ENCODE measurements around the gene ZNF100. TPM values are rescaled to one million over a fixed set of nuclear protein-coding genes. Genes with fewer than 3 reads are reported as not detected.

Gene ZNF100
- total RNA-seq, 1 experiment from 2014 or later = 8.5 TPM

DNA sequence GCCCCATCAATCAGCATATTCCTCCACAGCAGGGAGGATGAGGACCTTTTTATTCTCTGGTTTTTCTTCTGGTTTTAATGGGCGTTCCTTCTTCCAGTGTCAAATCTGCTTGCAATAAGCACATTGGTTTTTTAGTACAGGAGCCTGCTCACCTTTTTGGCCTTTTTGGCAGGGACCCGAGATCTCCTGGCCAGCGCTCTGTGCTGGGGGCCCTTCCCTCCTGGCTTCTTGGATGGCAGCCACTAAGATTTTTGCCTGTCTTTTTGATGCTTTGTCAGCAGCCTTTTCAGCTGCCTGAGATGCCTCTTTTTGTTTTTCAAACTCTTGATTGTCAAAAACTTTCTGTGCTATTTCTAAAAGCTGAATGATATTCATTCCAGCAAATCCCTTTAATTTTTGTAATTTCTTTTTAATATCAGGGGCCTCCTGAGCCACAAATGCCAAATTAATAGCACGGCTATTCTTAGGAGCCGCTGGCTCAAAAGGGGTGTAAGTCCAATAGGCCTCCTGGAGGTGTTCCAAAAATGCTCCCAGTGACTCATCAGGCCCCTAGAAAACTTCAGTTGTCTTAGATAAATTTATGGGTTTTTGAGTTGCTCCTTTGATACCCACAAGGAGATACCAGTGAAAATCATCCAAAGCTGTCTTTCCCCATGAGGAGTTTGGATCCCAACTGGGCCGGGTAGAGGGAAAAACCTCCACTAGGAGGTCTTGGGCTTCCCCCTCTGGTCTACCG lies 73.0 kb downstream of the ZNF100 start:
- Histone ChIP-seq H4K20me1 (ENCODE audit: insufficient read depth) (no peaks in the 10 kb centered on the region), H3K36me3 (ENCODE audit: control insufficient read depth in 1 of 2, insufficient read depth in 2 of 2, low read length in 2 of 2) (no peaks in the 10 kb centered on the region), H3K27ac (ENCODE audit: low read depth, low read length) (no peak overlapping the region), H3K27me3 (ENCODE audit: insufficient read depth, low read length) (no peaks in the 10 kb centered on the region), H3K9me3 (ENCODE audit: control insufficient read depth in 1 of 2, insufficient read depth in 1 of 2, low read depth in 1 of 2, low read length in 2 of 2) (peaks cover 3 to 4% of the 10 kb centered on the region in 2 experiments; a peak in 2 of 4 replicates), H3K9me2 (ENCODE audit: insufficient read depth) (no peaks in the 10 kb centered on the region), H3K79me2 (ENCODE audit: insufficient read depth, low read length) (no peaks in the 10 kb centered on the region), H3K4me3 (replicated peaks in 1 of 2; ENCODE audit: low read depth in 1 of 2, low read length in 2 of 2) (no peak overlapping the region), H3K4me1 (ENCODE audit: control insufficient read depth in 1 of 2, insufficient read depth in 2 of 2, low read length in 2 of 2) (no peaks in the 10 kb centered on the region), H2AFZ (ENCODE audit: low read depth, low read length, poor library complexity, severe bottlenecking) (no peak overlapping the region), H3K4me2 (ENCODE audit: low read length) (no peak overlapping the region), H3K9ac (ENCODE audit: low read length) (no peak overlapping the region)
- DNase-seq (ENCODE audit: low read depth, low spot score) (no peak), ATAC-seq (no peak)
- ChIA-PET RAD21 (ENCODE audit: low non-redundant PET in 1 of 2, low total read pairs in 2 of 2, uncharacterized antibody in 2 of 2, unreplicated experiment in 2 of 2) (no interaction called here), POLR2A (no interaction called here), CTCF (no interaction called here)
- no peak for TF ChIP-seq FOSL1 (IDR thresholded peaks at IDR 0.05; ENCODE audit: low read depth)
- no peak for TF ChIP-seq EZH2 (IDR thresholded peaks at IDR 0.05)
- no peak for TF ChIP-seq POLR2A (IDR thresholded peaks at IDR 0.05; ENCODE audit: borderline replicate concordance, extremely low read depth, insufficient read depth, insufficient read length)
- TF ChIP-seq CBX3 (IDR thresholded peaks at IDR 0.05; ENCODE audit: low read depth) = no peak
- TF ChIP-seq POLR2AphosphoS5 (IDR thresholded peaks at IDR 0.05; ENCODE audit: low read depth, low read length) = no peak
- intact Hi-C loops (cut with micrococcal nuclease) = no loop called here
- BruUV-seq (replicated peaks) = no TSS peak

GRCh38 chr19:21693399-21693798 lies 74.0 kb downstream of the ZNF100 start:
- H3K9me2 ChIP-seq (ENCODE audit: insufficient read depth) = no peaks in the 10 kb centered on the region
- H3K4me1 ChIP-seq (ENCODE audit: control insufficient read depth in 1 of 2, insufficient read depth in 2 of 2, low read length in 2 of 2) = no peaks in the 10 kb centered on the region
- BruUV-seq (replicated peaks) = no TSS peak
- ChIA-PET RAD21 (ENCODE audit: low non-redundant PET in 1 of 2, low total read pairs in 2 of 2, uncharacterized antibody in 2 of 2, unreplicated experiment in 2 of 2) (no interaction called here), CTCF (no interaction called here), POLR2A (no interaction called here)
- H3K4me2 ChIP-seq (ENCODE audit: low read length) = no peak overlapping the region
- intact Hi-C loops (cut with micrococcal nuclease) = no loop called here
- peaks cover 3 to 4% of the 10 kb centered on the region in 2 experiments; a peak in 2 of 4 replicates for H3K9me3 ChIP-seq (ENCODE audit: control insufficient read depth in 1 of 2, insufficient read depth in 1 of 2, low read depth in 1 of 2, low read length in 2 of 2)
- TF ChIP-seq RAD21 (IDR thresholded peaks at IDR 0.05; ENCODE audit: low read depth) (no peak), SIN3A (IDR thresholded peaks at IDR 0.05; ENCODE audit: low read depth) (no peak), ZFX (IDR thresholded peaks at IDR 0.05) (no peak), EZH2phosphoT487 (IDR thresholded peaks at IDR 0.05; ENCODE audit: borderline replicate concordance) (no peak), SRF (IDR thresholded peaks at IDR 0.05; ENCODE audit: low read depth) (no peak), ELF1 (IDR thresholded peaks at IDR 0.05; ENCODE audit: borderline replicate concordance, low read depth) (no peak), EZH2 (IDR thresholded peaks at IDR 0.05) (no peak), CBX3 (IDR thresholded peaks at IDR 0.05; ENCODE audit: low read depth) (no peak), SP1 (IDR thresholded peaks at IDR 0.05; ENCODE audit: low read depth) (no peak), YY1 (IDR thresholded peaks at IDR 0.05; ENCODE audit: extremely low read depth, insufficient replicate concordance, low read depth, low read length) (no peak), POLR2AphosphoS5 (IDR thresholded peaks at IDR 0.05; ENCODE audit: low read depth, low read length) (no peak), ZBTB33 (IDR thresholded peaks at IDR 0.05; ENCODE audit: extremely low read depth, insufficient replicate concordance, low read length) (no peak), MAX (IDR thresholded peaks at IDR 0.05) (no peak)
- TF ChIP-seq, protein P1, sequence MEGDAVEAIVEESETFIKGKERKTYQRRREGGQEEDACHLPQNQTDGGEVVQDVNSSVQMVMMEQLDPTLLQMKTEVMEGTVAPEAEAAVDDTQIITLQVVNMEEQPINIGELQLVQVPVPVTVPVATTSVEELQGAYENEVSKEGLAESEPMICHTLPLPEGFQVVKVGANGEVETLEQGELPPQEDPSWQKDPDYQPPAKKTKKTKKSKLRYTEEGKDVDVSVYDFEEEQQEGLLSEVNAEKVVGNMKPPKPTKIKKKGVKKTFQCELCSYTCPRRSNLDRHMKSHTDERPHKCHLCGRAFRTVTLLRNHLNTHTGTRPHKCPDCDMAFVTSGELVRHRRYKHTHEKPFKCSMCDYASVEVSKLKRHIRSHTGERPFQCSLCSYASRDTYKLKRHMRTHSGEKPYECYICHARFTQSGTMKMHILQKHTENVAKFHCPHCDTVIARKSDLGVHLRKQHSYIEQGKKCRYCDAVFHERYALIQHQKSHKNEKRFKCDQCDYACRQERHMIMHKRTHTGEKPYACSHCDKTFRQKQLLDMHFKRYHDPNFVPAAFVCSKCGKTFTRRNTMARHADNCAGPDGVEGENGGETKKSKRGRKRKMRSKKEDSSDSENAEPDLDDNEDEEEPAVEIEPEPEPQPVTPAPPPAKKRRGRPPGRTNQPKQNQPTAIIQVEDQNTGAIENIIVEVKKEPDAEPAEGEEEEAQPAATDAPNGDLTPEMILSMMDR (IDR thresholded peaks at IDR 0.05 in 2 of 3, conservative IDR thresholded peaks at IDR 0.05 in 1 of 3; ENCODE audit: borderline replicate concordance in 1 of 3, insufficient read depth in 1 of 3, low read depth in 2 of 3, low read length in 2 of 3) = no peak
- H3K4me3 ChIP-seq (replicated peaks in 1 of 2; ENCODE audit: low read depth in 1 of 2, low read length in 2 of 2) = no peak overlapping the region
- no peak for ATAC-seq
- no peaks in the 10 kb centered on the region for H3K79me2 ChIP-seq (ENCODE audit: insufficient read depth, low read length)
- no peaks in the 10 kb centered on the region for H4K20me1 ChIP-seq (ENCODE audit: insufficient read depth)
- no peak overlapping the region for H2AFZ ChIP-seq (ENCODE audit: low read depth, low read length, poor library complexity, severe bottlenecking)
- no peak for DNase-seq (ENCODE audit: low read depth, low spot score)
- H3K9ac ChIP-seq (ENCODE audit: low read length) = no peak overlapping the region
- no peak overlapping the region for H3K27ac ChIP-seq (ENCODE audit: low read depth, low read length)
- no peaks in the 10 kb centered on the region for H3K36me3 ChIP-seq (ENCODE audit: control insufficient read depth in 1 of 2, insufficient read depth in 2 of 2, low read length in 2 of 2)
- no peaks in the 10 kb centered on the region for H3K27me3 ChIP-seq (ENCODE audit: insufficient read depth, low read length)

Data from HCT116 (cell line).